Neural progenitor cell (in vitro differentiated cells): ENCODE data around the gene ZP2. TPM values are rescaled to one million over a fixed set of nuclear protein-coding genes. Genes with fewer than 3 reads are reported as not detected.
A peak's percentile ranks its signal among the peaks of the same experiment; 100 is the strongest.

Experiments
- DNase-seq: peaks from one replicate; pipeline ENCODE4 v3.0.0-alpha.2; 2016; ENCODE audit warnings: low spot score
- H2AFZ ChIP-seq: fragments of 200-600 bp; sonication (generic); replicated peaks from 2 replicates; pipeline ENCODE4 v1.6.1; 2016; ENCODE audit warnings: antibody characterized with exemption
- H3F3A ChIP-seq: fragments of 200-600 bp; sonication (generic); 2 replicates; pipeline ENCODE4 v1.6.1; 2016; ENCODE audit warnings: antibody characterized with exemption, low read depth
- H3K27ac ChIP-seq: fragments of 200-600 bp; sonication (generic); 2 replicates; pipeline ENCODE4 v1.5.1; 2016; ENCODE audit warnings: mild to moderate bottlenecking
- H3K27me3 ChIP-seq: fragments of 200-600 bp; sonication (generic); 2 replicates; pipeline ENCODE4 v1.6.1; 2016; ENCODE audit warnings: mild to moderate bottlenecking, moderate library complexity
- H3K36me3 ChIP-seq: fragments of 200-600 bp; sonication (generic); 2 replicates; pipeline ENCODE4 v1.5.1; 2016
- H3K4me1 ChIP-seq: fragments of 200-600 bp; sonication (generic); 2 replicates; pipeline ENCODE4 v1.6.1; 2016; ENCODE audit warnings: mixed run types
- H3K4me2 ChIP-seq: fragments of 200-600 bp; sonication (generic); 2 replicates; pipeline ENCODE4 v1.6.1; 2016
- H3K4me3 ChIP-seq: fragments of 200-600 bp; sonication (generic); 2 replicates; pipeline ENCODE4 v1.5.1; 2016
- H3K79me2 ChIP-seq: fragments of 200-600 bp; sonication (generic); 2 replicates; pipeline ENCODE4 v1.6.1; 2016; ENCODE audit warnings: low read depth
- H3K9ac ChIP-seq: fragments of 200-600 bp; sonication (generic); 2 replicates; pipeline ENCODE4 v1.6.1; 2016
- H3K9me3 ChIP-seq: fragments of 200-600 bp; sonication (generic); 2 replicates; pipeline ENCODE4 v1.5.1; 2016; ENCODE audit warnings: low read depth
- H4K20me1 ChIP-seq: fragments of 200-600 bp; sonication (generic); 2 replicates; pipeline ENCODE4 v1.6.1; 2016; ENCODE audit warnings: low read depth
- H3K27ac Mint-ChIP-seq: 3 replicates; pipeline ENCODE4 v1.8.0; 2021; ENCODE audit warnings: mixed read lengths
- H3K27me3 Mint-ChIP-seq: 2 replicates; pipeline ENCODE4 v1.8.0; 2022; ENCODE audit warnings: low read depth, mild to moderate bottlenecking, inconsistent platforms, moderate library complexity, mixed read lengths; ENCODE audit not compliant: insufficient read depth
- H3K36me3 Mint-ChIP-seq: 3 replicates; pipeline ENCODE4 v1.8.0; 2021; ENCODE audit warnings: mixed read lengths
- H3K4me1 Mint-ChIP-seq: 3 replicates; pipeline ENCODE4 v1.8.0; 2021; ENCODE audit warnings: mixed read lengths
- H3K4me3 Mint-ChIP-seq: 3 replicates; pipeline ENCODE4 v1.8.0; 2021; ENCODE audit warnings: mild to moderate bottlenecking, moderate library complexity, mixed read lengths
- H3K9me3 Mint-ChIP-seq: 3 replicates; pipeline ENCODE4 v1.8.0; 2020; ENCODE audit warnings: mixed read lengths
- CTCF ChIP-seq: fragments of 200-600 bp; sonication (generic); IDR thresholded peaks from 2 replicates; pipeline ENCODE4 v1.5.1; 2017; ENCODE audit warnings: antibody characterized with exemption, mild to moderate bottlenecking
- EZH2 ChIP-seq: fragments of 200-600 bp; sonication (generic); IDR thresholded peaks from 2 replicates; pipeline ENCODE4 v1.6.1; 2017; ENCODE audit warnings: antibody characterized with exemption, mild to moderate bottlenecking, moderate library complexity
- EZH2phosphoT487 ChIP-seq: fragments of 200-600 bp; sonication (generic); IDR thresholded peaks from 2 replicates; pipeline ENCODE4 v1.6.1; 2017; ENCODE audit warnings: antibody characterized with exemption
- total RNA-seq: library from RNA; depleted of rRNA; stranded (reverse); fragments of >200 nt; gene quantifications from 2 replicates; pipeline ENCODE4 v1.2.3, GENCODE V29; 2015; ENCODE audit warnings: low replicate concordance

ZP2 gene
- total RNA-seq, 1 donor from 2014 or later: not detected

GRCh38 chr16:21222495-21223337 lies 11.3 kb upstream of the ZP2 start:
- Mint-ChIP-seq H3K36me3 (no peaks in the 10 kb centered on the region), H3K4me3 (no peak overlapping the region), H3K9me3 (peaks cover 2% of the 10 kb centered on the region), H3K4me1 (peaks cover 15% of the 10 kb centered on the region), H3K27ac (no peak overlapping the region), H3K27me3 (peaks cover 2% of the 10 kb centered on the region)
- Histone ChIP-seq H3K4me3 (no peak overlapping the region), H3K9ac (no peak overlapping the region), H3K4me2 (peak overlapping the region; percentile 24), H3F3A (peaks cover 8% of the 10 kb centered on the region), H3K27ac (no peak overlapping the region), H3K4me1 (peaks cover 10% of the 10 kb centered on the region), H3K79me2 (no peaks in the 10 kb centered on the region), H2AFZ (no peak overlapping the region), H3K27me3 (no peaks in the 10 kb centered on the region), H4K20me1 (no peaks in the 10 kb centered on the region), H3K9me3 (no peaks in the 10 kb centered on the region), H3K36me3 (no peaks in the 10 kb centered on the region)
- TF ChIP-seq CTCF (no peak), EZH2 (no peak), EZH2phosphoT487 (no peak)
- DNase-seq: no peak

- Histone ChIP-seq H3K9ac (no peak overlapping the region), H3F3A (peaks cover 8% of the 10 kb centered on the region), H3K27ac (no peak overlapping the region), H3K79me2 (no peaks in the 10 kb centered on the region), H2AFZ (no peak overlapping the region), H4K20me1 (no peaks in the 10 kb centered on the region), H3K9me3 (no peaks in the 10 kb centered on the region), H3K4me2 (no peak overlapping the region), H3K4me3 (no peak overlapping the region), H3K4me1 (peaks cover 7% of the 10 kb centered on the region), H3K36me3 (no peaks in the 10 kb centered on the region), H3K27me3 (no peaks in the 10 kb centered on the region)
- Mint-ChIP-seq H3K4me3 (no peak overlapping the region), H3K27ac (no peak overlapping the region), H3K4me1 (peaks cover 14% of the 10 kb centered on the region), H3K9me3 (peaks cover 3% of the 10 kb centered on the region), H3K36me3 (no peaks in the 10 kb centered on the region), H3K27me3 (peaks cover 2% of the 10 kb centered on the region)
- TF ChIP-seq CTCF (no peak), EZH2phosphoT487 (no peak), EZH2 (no peak)
- DNase-seq: no peak
Observed at GRCh38 chr16:21219551-21219950, 8.2 kb upstream of the ZP2 start.

- H3F3A ChIP-seq: peaks cover 8% of the 10 kb centered on the region
- Mint-ChIP-seq H3K4me3 (no peak overlapping the region), H3K27ac (no peak overlapping the region), H3K4me1 (peaks cover 14% of the 10 kb centered on the region), H3K9me3 (peaks cover 3% of the 10 kb centered on the region), H3K27me3 (peaks cover 4% of the 10 kb centered on the region), H3K36me3 (no peaks in the 10 kb centered on the region)
- no peak overlapping the region for H2AFZ ChIP-seq
- no peaks in the 10 kb centered on the region for H4K20me1 ChIP-seq
- no peak for TF ChIP-seq EZH2phosphoT487
- no peak for TF ChIP-seq CTCF
- TF ChIP-seq EZH2: no peak
- no peak overlapping the region for H3K4me2 ChIP-seq
- no peak overlapping the region for H3K4me3 ChIP-seq
- no peaks in the 10 kb centered on the region for H3K27me3 ChIP-seq
- H3K9ac ChIP-seq: no peak overlapping the region
- H3K27ac ChIP-seq: no peak overlapping the region
- H3K79me2 ChIP-seq: no peaks in the 10 kb centered on the region
- no peak for DNase-seq
- H3K36me3 ChIP-seq: no peaks in the 10 kb centered on the region
- peaks cover 6% of the 10 kb centered on the region for H3K4me1 ChIP-seq
- no peaks in the 10 kb centered on the region for H3K9me3 ChIP-seq
Observed at GRCh38 chr16:21218153-21218552, 6.8 kb upstream of the ZP2 start.
